Measurements from ENCODE around the gene SH3RF1.

SH3RF1 gene

GRCh38 chr4:169163495-169163894, 107.3 kb downstream of the SH3RF1 start:
- no peak for DNase-seq (ENCODE audit: low read depth)

GRCh38 chr4:169160825-169161224, 109.9 kb downstream of the SH3RF1 start:
- DNase-seq (ENCODE audit: low read depth): peak; percentile 65

GRCh38 chr4:169159624-169160171, 111.1 kb downstream of the SH3RF1 start:
- peak; percentile 78 for DNase-seq (ENCODE audit: low read depth)

GRCh38 chr4:169158861-169159260, 111.9 kb downstream of the SH3RF1 start:
- DNase-seq (ENCODE audit: low read depth): no peak

GRCh38 chr4:169158046-169158445, 112.7 kb downstream of the SH3RF1 start:
- no peak for DNase-seq (ENCODE audit: low read depth)

- DNase-seq (ENCODE audit: low read depth): no peak
These were observed 114.4 kb downstream of the SH3RF1 start for GRCh38 chr4:169156392-169156791.

GRCh38 chr4:169154121-169154520, 116.6 kb downstream of the SH3RF1 start:
- peak; percentile 27 for DNase-seq (ENCODE audit: low read depth)

GRCh38 chr4:169153481-169154087, 117.2 kb downstream of the SH3RF1 start:
- DNase-seq (ENCODE audit: low read depth): no peak

GRCh38 chr4:169152899-169153298, 117.9 kb downstream of the SH3RF1 start:
- no peak for DNase-seq (ENCODE audit: low read depth)

GRCh38 chr4:169152098-169152497, 118.7 kb downstream of the SH3RF1 start:
- DNase-seq (ENCODE audit: low read depth): no peak

GRCh38 chr4:169151671-169152070, 119.1 kb downstream of the SH3RF1 start:
- peak; percentile 72 for DNase-seq (ENCODE audit: low read depth)

GRCh38 chr4:169150806-169151205, 120.0 kb downstream of the SH3RF1 start:
- DNase-seq (ENCODE audit: low read depth): no peak

GRCh38 chr4:169148885-169149284, 121.9 kb downstream of the SH3RF1 start:
- no peak for DNase-seq (ENCODE audit: low read depth)

- DNase-seq (ENCODE audit: low read depth): no peak
These were observed 123.6 kb downstream of the SH3RF1 start for GRCh38 chr4:169147191-169147590.

- DNase-seq (ENCODE audit: low read depth): no peak
These were observed 126.6 kb downstream of the SH3RF1 start for GRCh38 chr4:169144061-169144600.

- no peak for DNase-seq (ENCODE audit: low read depth)
These were observed 127.4 kb downstream of the SH3RF1 start for GRCh38 chr4:169143335-169143734.

GRCh38 chr4:169142906-169143305, 127.8 kb downstream of the SH3RF1 start:
- DNase-seq (ENCODE audit: low read depth): no peak

GRCh38 chr4:169142391-169142790, 128.4 kb downstream of the SH3RF1 start:
- peak; percentile 49 for DNase-seq (ENCODE audit: low read depth)

GRCh38 chr4:169139021-169139420, 131.7 kb downstream of the SH3RF1 start:
- no peak for DNase-seq (ENCODE audit: low read depth)

- no peak for DNase-seq (ENCODE audit: low read depth)
These were observed 133.2 kb downstream of the SH3RF1 start for GRCh38 chr4:169137558-169137920.

GRCh38 chr4:169136796-169137557, 133.8 kb downstream of the SH3RF1 start:
- DNase-seq (ENCODE audit: low read depth): no peak

- DNase-seq (ENCODE audit: low read depth): no peak
These were observed 134.4 kb downstream of the SH3RF1 start for GRCh38 chr4:169136330-169136729.

- DNase-seq (ENCODE audit: low read depth): no peak
These were observed 135.0 kb downstream of the SH3RF1 start for GRCh38 chr4:169135776-169136175.

All from fibroblast of gingiva (primary cell).